Iris pigment epithelial cell (primary cell): ENCODE data around the gene LSM14B.
"Not testable (repeated sequence)": the region's sequence is repeated elsewhere in the genome, so short reads cannot be mapped to it uniquely, and the experiment has no call there.

Experiments
- DNase-seq: peaks from one replicate; pipeline ENCODE4 v3.0.0-alpha.2; 2011; ENCODE audit warnings: low read depth

The LSM14B gene

GRCh38 chr20:62121776-62122653 is at the start of gene LSM14B:
TSS of gene LSM14B (plus strand) at chr20:62122475. CDS start at chr20:62122667, 192 bp downstream.
- peak; percentile 97 for DNase-seq

GRCh38 chr20:62073323-62073722 is 49.0 kb upstream of the LSM14B start:
- no peak for DNase-seq

GRCh38 chr20:62079166-62079565 is 43.1 kb upstream of the LSM14B start:
- DNase-seq, result no peak

GRCh38 chr20:62080249-62080990 is 41.9 kb upstream of the LSM14B start:
- DNase-seq, result no peak

- DNase-seq, result no peak
These were observed 39.0 kb upstream of the LSM14B start for GRCh38 chr20:62083312-62083711.

- not testable (repeated sequence) for DNase-seq
These were observed 38.1 kb upstream of the LSM14B start for GRCh38 chr20:62084224-62084623.

GRCh38 chr20:62085206-62085605 is 37.1 kb upstream of the LSM14B start:
- no peak for DNase-seq

GRCh38 chr20:62087227-62087626 is 35.0 kb upstream of the LSM14B start:
- peak; percentile 39 for DNase-seq

GRCh38 chr20:62087632-62088031 is 34.6 kb upstream of the LSM14B start:
- DNase-seq, result no peak

GRCh38 chr20:62088258-62089127 is 33.8 kb upstream of the LSM14B start:
- DNase-seq, result peak; percentile 98

- no peak for DNase-seq
These were observed 32.9 kb upstream of the LSM14B start for GRCh38 chr20:62089393-62089792.

- no peak for DNase-seq
These were observed 25.6 kb upstream of the LSM14B start for GRCh38 chr20:62096421-62097380.

GRCh38 chr20:62097881-62098407 is 24.3 kb upstream of the LSM14B start:
- DNase-seq, result no peak

- no peak for DNase-seq
These were observed 21.2 kb upstream of the LSM14B start for GRCh38 chr20:62101078-62101477.

GRCh38 chr20:62103508-62104233 is 18.6 kb upstream of the LSM14B start:
- DNase-seq, result no peak

GRCh38 chr20:62104234-62104789 is 18.0 kb upstream of the LSM14B start:
- no peak for DNase-seq

GRCh38 chr20:62104791-62105345 is 17.4 kb upstream of the LSM14B start:
- DNase-seq, result peak; percentile 67

- no peak for DNase-seq
These were observed 16.7 kb upstream of the LSM14B start for GRCh38 chr20:62105592-62105991.

- no peak for DNase-seq
These were observed 11.1 kb upstream of the LSM14B start for GRCh38 chr20:62111148-62111547.
